AG09309 (cell line): ENCODE measurements around the gene MYL2.

Experiments
- DNase-seq: peaks from one replicate; pipeline ENCODE4 v3.0.0-alpha.2; 2010; ENCODE audit warnings: low read depth
- H3K4me3 ChIP-seq: 2 replicates; pipeline ENCODE4 v1.5.1; 2011; ENCODE audit warnings: mild to moderate bottlenecking, low read depth, low read length, moderate library complexity; ENCODE audit not compliant: control insufficient read depth
- TF ChIP-seq, protein P1 (sequence below): IDR thresholded peaks from 2 replicates; pipeline ENCODE4 v1.5.1; 2011; ENCODE audit warnings: mild to moderate bottlenecking, low read depth, low read length, inconsistent platforms; ENCODE audit not compliant: insufficient read depth, control insufficient read depth; ENCODE audit errors: missing control alignments

MYL2 gene

DNA sequence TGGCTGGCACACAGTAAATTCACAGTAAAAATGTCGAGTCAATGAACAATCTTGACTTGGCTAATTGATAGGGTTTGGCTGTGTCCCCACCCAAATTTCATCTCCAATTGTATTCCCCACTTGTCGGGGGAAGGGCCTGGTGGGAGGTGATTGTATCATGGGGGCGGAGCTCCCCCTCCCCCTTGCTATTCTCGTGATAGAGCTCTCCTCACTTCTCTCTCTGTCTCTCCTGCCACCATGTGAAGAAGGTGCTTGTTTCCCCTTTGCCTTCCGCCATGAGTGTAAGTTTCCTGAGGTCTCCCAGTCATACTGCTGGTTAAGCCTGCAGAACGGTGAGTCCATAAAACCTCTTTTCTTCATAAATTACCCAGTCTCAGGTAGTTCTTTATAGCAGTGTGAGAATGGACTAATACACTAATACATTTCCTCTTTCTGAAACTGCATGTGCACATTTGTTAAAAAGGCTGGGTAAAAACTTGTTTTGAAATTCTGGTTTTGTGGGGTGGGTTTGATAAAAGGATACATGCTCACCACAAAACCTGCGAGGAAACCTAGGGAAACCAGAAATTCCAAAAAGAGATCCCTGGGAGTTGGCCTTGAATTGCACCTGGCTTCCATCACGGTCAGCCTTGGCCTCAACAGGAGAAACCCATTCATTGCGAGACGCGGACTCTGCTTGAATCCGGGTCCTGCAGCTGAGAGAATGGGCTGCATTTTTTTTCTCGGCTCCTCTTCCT lies 16.2 kb upstream of the MYL2 start:
- no peak for DNase-seq
- TF ChIP-seq, protein P1, sequence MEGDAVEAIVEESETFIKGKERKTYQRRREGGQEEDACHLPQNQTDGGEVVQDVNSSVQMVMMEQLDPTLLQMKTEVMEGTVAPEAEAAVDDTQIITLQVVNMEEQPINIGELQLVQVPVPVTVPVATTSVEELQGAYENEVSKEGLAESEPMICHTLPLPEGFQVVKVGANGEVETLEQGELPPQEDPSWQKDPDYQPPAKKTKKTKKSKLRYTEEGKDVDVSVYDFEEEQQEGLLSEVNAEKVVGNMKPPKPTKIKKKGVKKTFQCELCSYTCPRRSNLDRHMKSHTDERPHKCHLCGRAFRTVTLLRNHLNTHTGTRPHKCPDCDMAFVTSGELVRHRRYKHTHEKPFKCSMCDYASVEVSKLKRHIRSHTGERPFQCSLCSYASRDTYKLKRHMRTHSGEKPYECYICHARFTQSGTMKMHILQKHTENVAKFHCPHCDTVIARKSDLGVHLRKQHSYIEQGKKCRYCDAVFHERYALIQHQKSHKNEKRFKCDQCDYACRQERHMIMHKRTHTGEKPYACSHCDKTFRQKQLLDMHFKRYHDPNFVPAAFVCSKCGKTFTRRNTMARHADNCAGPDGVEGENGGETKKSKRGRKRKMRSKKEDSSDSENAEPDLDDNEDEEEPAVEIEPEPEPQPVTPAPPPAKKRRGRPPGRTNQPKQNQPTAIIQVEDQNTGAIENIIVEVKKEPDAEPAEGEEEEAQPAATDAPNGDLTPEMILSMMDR: no peak
- H3K4me3 ChIP-seq: no peak overlapping the region

DNA sequence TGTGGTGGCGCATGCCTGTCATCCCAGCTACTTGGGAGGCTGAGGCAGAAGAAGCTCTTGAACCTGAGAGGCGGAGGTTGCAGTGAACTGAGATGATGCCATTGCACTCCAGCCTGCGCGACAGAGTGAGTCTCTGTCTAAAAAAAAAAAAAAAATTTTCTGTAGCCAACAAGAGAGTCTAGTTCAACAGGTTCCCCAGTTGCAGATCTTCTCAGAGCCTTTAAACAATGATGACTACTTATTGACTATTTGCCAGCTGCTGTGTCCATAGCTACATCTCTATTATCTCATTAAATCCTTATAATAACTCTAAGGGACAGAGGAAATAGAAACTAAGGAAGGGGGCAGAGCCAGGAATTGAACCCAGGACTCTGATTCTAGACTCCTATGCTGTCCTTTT lies 15.2 kb upstream of the MYL2 start:
- TF ChIP-seq, protein P1: no peak
- no peak overlapping the region for H3K4me3 ChIP-seq
- no peak for DNase-seq

DNA sequence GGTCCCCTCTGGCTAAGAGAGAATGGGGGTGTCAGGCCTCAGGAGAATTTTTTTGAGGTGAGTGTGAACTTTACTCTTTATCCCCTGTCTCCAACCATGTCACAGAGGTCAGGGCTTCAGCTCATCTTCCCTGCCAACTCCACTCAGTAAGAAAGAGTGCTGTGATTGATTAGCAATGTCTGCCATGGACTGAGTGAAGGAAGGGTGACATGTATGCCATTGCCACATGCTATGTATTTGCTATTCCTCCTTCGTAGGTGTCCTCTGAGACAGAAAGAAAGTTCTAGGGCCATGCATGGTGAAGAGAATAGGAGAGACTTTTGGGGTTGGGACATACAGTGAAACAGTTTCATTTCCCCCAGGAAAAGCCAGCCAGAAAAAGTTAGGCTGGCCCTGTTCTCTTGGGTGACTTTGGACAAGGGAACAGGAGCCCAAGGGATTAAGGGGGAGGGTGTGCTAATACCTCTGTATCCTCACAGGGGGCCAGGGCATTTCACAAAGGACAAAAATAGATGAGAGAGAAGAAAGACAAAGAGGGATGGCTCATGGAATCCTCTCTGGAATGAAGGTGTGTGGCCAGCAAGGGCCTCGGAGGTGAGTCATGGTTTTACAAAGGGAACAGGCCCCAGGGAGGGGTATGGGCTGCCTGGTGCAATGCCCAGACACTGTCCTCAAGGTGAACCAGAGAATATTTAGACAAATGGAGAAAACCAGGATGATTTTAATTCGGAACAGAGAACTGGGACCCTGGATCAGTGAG lies 13.9 kb upstream of the MYL2 start:
- no peak for DNase-seq
- TF ChIP-seq, protein P1: no peak
- no peak overlapping the region for H3K4me3 ChIP-seq

DNA sequence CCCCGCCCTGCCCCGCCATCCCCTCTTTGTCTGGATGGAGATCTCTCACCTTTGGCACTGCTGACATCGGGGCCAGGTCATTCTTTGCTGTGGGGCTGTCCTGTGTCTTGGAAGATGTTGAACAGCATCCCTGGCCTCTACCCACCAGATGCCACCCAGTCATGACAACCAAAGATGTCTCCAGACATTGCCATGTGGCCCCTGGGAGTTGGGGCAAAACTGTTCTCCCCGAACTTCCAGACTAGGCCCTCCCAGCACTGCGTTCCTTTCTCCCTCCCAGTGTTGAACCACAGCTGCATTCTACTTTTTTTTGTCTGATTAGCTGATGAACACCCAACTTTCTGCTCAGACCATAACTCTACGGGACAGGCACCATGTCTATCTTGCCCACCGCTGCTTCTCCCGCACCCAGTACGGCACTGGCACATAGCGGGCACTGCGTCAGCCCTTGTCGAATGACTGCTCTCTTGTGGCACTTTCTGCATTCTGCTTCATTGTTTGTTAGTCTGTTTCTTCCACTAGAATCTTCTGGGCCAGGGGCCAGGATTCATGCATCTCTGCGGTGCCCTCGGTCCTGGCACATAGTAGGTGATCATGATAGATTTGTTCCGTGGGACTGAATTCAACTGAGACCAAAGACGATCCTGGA lies 13.1 kb upstream of the MYL2 start:
- no peak for DNase-seq
- no peak overlapping the region for H3K4me3 ChIP-seq
- TF ChIP-seq, protein P1: no peak

DNA sequence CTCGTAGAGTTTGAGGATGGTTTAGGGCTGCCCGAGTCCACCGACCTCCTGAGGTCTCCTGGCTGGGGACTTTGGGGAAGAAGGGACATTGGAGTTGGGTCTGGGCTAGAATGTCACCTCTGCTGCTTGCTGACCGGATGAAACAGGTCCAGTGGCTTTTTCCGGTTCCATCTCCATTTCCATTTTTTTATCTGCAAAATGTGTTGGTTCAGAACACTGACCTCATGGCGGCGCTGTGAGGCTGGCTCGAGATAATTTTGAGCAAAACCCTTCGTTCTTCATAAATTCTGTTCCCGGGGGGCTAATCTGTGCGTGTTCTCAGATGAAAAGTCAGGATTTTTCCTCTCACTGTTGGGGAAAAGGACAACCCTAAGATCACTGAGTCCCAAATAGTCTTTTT lies 11.7 kb upstream of the MYL2 start:
- no peak for DNase-seq
- TF ChIP-seq, protein P1: peak; percentile 19
- H3K4me3 ChIP-seq: no peak overlapping the region

DNA sequence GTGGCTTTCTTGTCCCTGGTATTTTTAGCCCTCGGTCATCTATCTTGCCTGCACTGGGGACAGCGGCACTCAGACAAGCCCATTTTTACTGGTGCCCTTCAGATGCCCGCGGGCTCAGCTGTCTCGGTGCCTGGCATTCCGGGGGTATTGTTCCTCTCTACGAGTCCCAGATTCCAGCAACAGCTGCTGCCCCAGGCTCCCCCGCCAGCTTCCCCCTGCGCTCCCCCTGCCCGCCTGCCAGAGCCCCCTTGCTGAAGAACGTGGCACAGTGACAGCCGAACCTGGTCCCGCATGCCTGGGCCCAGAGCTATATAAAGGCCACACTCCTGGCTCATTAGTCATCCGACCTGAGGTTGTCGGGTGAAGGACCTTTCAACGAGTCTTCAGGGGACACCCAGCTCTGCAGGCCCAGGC lies 10.9 kb upstream of the MYL2 start:
- H3K4me3 ChIP-seq: no peak overlapping the region
- TF ChIP-seq, protein P1: no peak
- DNase-seq: no peak
